Activated CD4-positive, alpha-beta T cell treated with anti-CD3 and anti-CD28 coated beads, Interleukin-2, amount 50 U/mL, for 1 hour (primary cell): ENCODE measurements around the gene CRB1.

Experiments
- DNase-seq: peaks from one replicate; pipeline ENCODE4 v3.0.0-alpha.2; 2020

The CRB1 gene

GRCh38 chr1:197268012-197268411, at the start of gene CRB1:
TSS of gene CRB1 (plus strand) at chr1:197268252. CDS start at chr1:197268413, 161 bp downstream.
- no peak for DNase-seq

GRCh38 chr1:197218857-197219256, 49.2 kb upstream of the CRB1 start:
- DNase-seq = no peak

GRCh38 chr1:197222025-197222685, 45.9 kb upstream of the CRB1 start:
- DNase-seq = no peak

- no peak for DNase-seq
Observed at GRCh38 chr1:197222780-197223179, 45.3 kb upstream of the CRB1 start.

GRCh38 chr1:197224160-197224559, 43.9 kb upstream of the CRB1 start:
- no peak for DNase-seq

- no peak for DNase-seq
Observed at GRCh38 chr1:197225611-197226010, 42.4 kb upstream of the CRB1 start.

- DNase-seq = no peak
Observed at GRCh38 chr1:197234581-197234980, 33.5 kb upstream of the CRB1 start.

GRCh38 chr1:197235355-197235754, 32.7 kb upstream of the CRB1 start:
- DNase-seq = no peak

- no peak for DNase-seq
Observed at GRCh38 chr1:197247465-197247864, 20.6 kb upstream of the CRB1 start.

- DNase-seq = no peak
Observed at GRCh38 chr1:197249324-197249723, 18.7 kb upstream of the CRB1 start.

- DNase-seq = no peak
Observed at GRCh38 chr1:197250616-197251015, 17.4 kb upstream of the CRB1 start.

GRCh38 chr1:197252973-197253372, 15.1 kb upstream of the CRB1 start:
- DNase-seq = no peak

GRCh38 chr1:197254866-197255265, 13.2 kb upstream of the CRB1 start:
- DNase-seq = no peak

GRCh38 chr1:197264936-197265567, 3.0 kb upstream of the CRB1 start:
- no peak for DNase-seq

- DNase-seq = no peak
Observed at GRCh38 chr1:197269053-197269452, 1.0 kb downstream of the CRB1 start.

GRCh38 chr1:197272791-197273190, 4.7 kb downstream of the CRB1 start:
- no peak for DNase-seq

- DNase-seq = no peak
Observed at GRCh38 chr1:197277166-197277565, 9.1 kb downstream of the CRB1 start.

- DNase-seq = no peak
Observed at GRCh38 chr1:197284325-197284724, 16.3 kb downstream of the CRB1 start.

- no peak for DNase-seq
Observed at GRCh38 chr1:197284966-197285365, 16.9 kb downstream of the CRB1 start.

- no peak for DNase-seq
Observed at GRCh38 chr1:197285526-197286205, 17.6 kb downstream of the CRB1 start.

- no peak for DNase-seq
Observed at GRCh38 chr1:197286634-197287033, 18.6 kb downstream of the CRB1 start.

- DNase-seq = no peak
Observed at GRCh38 chr1:197287863-197288262, 19.8 kb downstream of the CRB1 start.

GRCh38 chr1:197302775-197303174, 34.7 kb downstream of the CRB1 start:
- no peak for DNase-seq

- no peak for DNase-seq
Observed at GRCh38 chr1:197303463-197303862, 35.4 kb downstream of the CRB1 start.
